Measurements from ENCODE around the gene BCL6B.
"Not testable (repeated sequence)": the region's sequence is repeated elsewhere in the genome, so short reads cannot be mapped to it uniquely, and the experiment has no call there.

The BCL6B gene

GRCh38 chr17:7022781-7023571 lies at the start of gene BCL6B:
Gene BCL6B (plus strand): TSS chr17:7023050. CDS start chr17:7023672, 622 bp downstream.
- peaks cover 21 to 24% of the 10 kb centered on the region in 2 experiments for H3K4me1 ChIP-seq (ENCODE audit: control insufficient read depth in 1 of 2, insufficient read depth in 1 of 2, low read depth in 1 of 2, low read length in 1 of 2)
- TF ChIP-seq CTCF (IDR thresholded peaks at IDR 0.05), result no peak
- H3K27ac ChIP-seq, result peak within 1 kb of the TSS; percentile 10
- peaks cover 39% of the 10 kb centered on the region for H3K27me3 ChIP-seq
- peak within 1 kb of the TSS; percentile 64 to 69 for H3K4me3 ChIP-seq (ENCODE audit: low read depth in 1 of 2, low read length in 1 of 2)
- H3K36me3 ChIP-seq, result no peaks in the 10 kb centered on the region
- H3K9me3 ChIP-seq, result no peaks in the 10 kb centered on the region

- H3K27me3 ChIP-seq; H3K36me3 ChIP-seq; H3K4me3 ChIP-seq (ENCODE audit: low read depth in 1 of 2, low read length in 1 of 2); H3K27ac ChIP-seq; H3K9me3 ChIP-seq; H3K4me1 ChIP-seq (ENCODE audit: control insufficient read depth in 1 of 2, insufficient read depth in 1 of 2, low read depth in 1 of 2, low read length in 1 of 2): not testable (repeated sequence)
Observed at GRCh38 chr17:6979440-6979839, 43.4 kb upstream of the BCL6B start.

- no peak for TF ChIP-seq CTCF (IDR thresholded peaks at IDR 0.05)
- Histone ChIP-seq H3K36me3 (no peaks in the 10 kb centered on the region), H3K4me3 (ENCODE audit: low read depth in 1 of 2, low read length in 1 of 2) (no peak overlapping the region), H3K27ac (no peak overlapping the region), H3K9me3 (no peaks in the 10 kb centered on the region), H3K4me1 (ENCODE audit: control insufficient read depth in 1 of 2, insufficient read depth in 1 of 2, low read depth in 1 of 2, low read length in 1 of 2) (peaks cover 0 to 4% of the 10 kb centered on the region in 2 experiments), H3K27me3 (no peaks in the 10 kb centered on the region)
Observed at GRCh38 chr17:6981426-6981825, 41.4 kb upstream of the BCL6B start.

- Histone ChIP-seq H3K27ac (no peak overlapping the region), H3K4me3 (ENCODE audit: low read depth in 1 of 2, low read length in 1 of 2) (no peak overlapping the region), H3K27me3 (no peaks in the 10 kb centered on the region), H3K9me3 (no peaks in the 10 kb centered on the region), H3K36me3 (no peaks in the 10 kb centered on the region), H3K4me1 (ENCODE audit: control insufficient read depth in 1 of 2, insufficient read depth in 1 of 2, low read depth in 1 of 2, low read length in 1 of 2) (peaks cover 0 to 4% of the 10 kb centered on the region in 2 experiments)
- no peak for TF ChIP-seq CTCF (IDR thresholded peaks at IDR 0.05)
Observed at GRCh38 chr17:6985266-6985665, 37.6 kb upstream of the BCL6B start.

- H3K27ac ChIP-seq, result no peak overlapping the region
- H3K9me3 ChIP-seq, result no peaks in the 10 kb centered on the region
- H3K27me3 ChIP-seq, result no peaks in the 10 kb centered on the region
- TF ChIP-seq CTCF (IDR thresholded peaks at IDR 0.05), result no peak
- H3K36me3 ChIP-seq, result no peaks in the 10 kb centered on the region
- H3K4me1 ChIP-seq (ENCODE audit: control insufficient read depth in 1 of 2, insufficient read depth in 1 of 2, low read depth in 1 of 2, low read length in 1 of 2), result no peaks in the 10 kb centered on the region
- H3K4me3 ChIP-seq (ENCODE audit: low read depth in 1 of 2, low read length in 1 of 2), result no peak overlapping the region
Observed at GRCh38 chr17:6986676-6987075, 36.2 kb upstream of the BCL6B start.

GRCh38 chr17:6989779-6990178 lies 33.1 kb upstream of the BCL6B start:
- Histone ChIP-seq H3K4me1 (ENCODE audit: control insufficient read depth in 1 of 2, insufficient read depth in 1 of 2, low read depth in 1 of 2, low read length in 1 of 2) (no peaks in the 10 kb centered on the region), H3K4me3 (ENCODE audit: low read depth in 1 of 2, low read length in 1 of 2) (no peak overlapping the region), H3K27ac (no peak overlapping the region), H3K36me3 (no peaks in the 10 kb centered on the region), H3K9me3 (no peaks in the 10 kb centered on the region), H3K27me3 (no peaks in the 10 kb centered on the region)
- no peak for TF ChIP-seq CTCF (IDR thresholded peaks at IDR 0.05)

- H3K27ac ChIP-seq, result not testable (repeated sequence)
- H3K36me3 ChIP-seq, result peaks cover 27% of the 10 kb centered on the region
Observed at GRCh38 chr17:6993613-6994056, 29.2 kb upstream of the BCL6B start.

More at GRCh38 chr17:6993613-6994056, 29.2 kb upstream of the BCL6B start:
- not testable (repeated sequence) for H3K9me3 ChIP-seq; H3K4me3 ChIP-seq (ENCODE audit: low read depth in 1 of 2, low read length in 1 of 2); H3K4me1 ChIP-seq (ENCODE audit: control insufficient read depth in 1 of 2, insufficient read depth in 1 of 2, low read depth in 1 of 2, low read length in 1 of 2); H3K27me3 ChIP-seq
